ENCODE results near the gene CFAP77.

DNA sequence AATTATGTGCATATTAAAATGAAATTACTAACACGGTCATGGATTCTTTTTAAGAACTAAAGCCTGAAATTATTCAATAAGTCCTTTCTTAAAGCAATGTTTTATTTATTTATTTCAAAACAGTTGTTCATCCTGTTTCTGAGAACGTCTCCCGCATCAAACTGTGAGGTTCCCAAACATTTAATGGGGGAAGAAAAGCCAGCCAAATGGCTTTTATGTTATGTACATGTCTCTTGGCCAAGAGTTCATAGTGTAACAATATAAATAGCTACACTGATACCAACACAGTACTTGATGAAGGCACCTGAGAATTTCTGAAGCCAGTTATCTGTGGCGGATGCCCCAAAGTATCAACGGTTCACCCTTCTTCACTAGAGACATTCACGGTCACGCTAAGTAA, 19.0 kb upstream of the CFAP77 start:
- TF ChIP-seq, protein P1, sequence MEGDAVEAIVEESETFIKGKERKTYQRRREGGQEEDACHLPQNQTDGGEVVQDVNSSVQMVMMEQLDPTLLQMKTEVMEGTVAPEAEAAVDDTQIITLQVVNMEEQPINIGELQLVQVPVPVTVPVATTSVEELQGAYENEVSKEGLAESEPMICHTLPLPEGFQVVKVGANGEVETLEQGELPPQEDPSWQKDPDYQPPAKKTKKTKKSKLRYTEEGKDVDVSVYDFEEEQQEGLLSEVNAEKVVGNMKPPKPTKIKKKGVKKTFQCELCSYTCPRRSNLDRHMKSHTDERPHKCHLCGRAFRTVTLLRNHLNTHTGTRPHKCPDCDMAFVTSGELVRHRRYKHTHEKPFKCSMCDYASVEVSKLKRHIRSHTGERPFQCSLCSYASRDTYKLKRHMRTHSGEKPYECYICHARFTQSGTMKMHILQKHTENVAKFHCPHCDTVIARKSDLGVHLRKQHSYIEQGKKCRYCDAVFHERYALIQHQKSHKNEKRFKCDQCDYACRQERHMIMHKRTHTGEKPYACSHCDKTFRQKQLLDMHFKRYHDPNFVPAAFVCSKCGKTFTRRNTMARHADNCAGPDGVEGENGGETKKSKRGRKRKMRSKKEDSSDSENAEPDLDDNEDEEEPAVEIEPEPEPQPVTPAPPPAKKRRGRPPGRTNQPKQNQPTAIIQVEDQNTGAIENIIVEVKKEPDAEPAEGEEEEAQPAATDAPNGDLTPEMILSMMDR (IDR thresholded peaks at IDR 0.05), result no peak
- TF ChIP-seq POLR2AphosphoS5 (IDR thresholded peaks at IDR 0.05; ENCODE audit: low read depth, low read length) (no peak), EP300 (IDR thresholded peaks at IDR 0.05; ENCODE audit: borderline replicate concordance in 1 of 2, low read depth in 1 of 2, low read length in 1 of 2) (no peak), FOXM1 (IDR thresholded peaks at IDR 0.05; ENCODE audit: low read depth) (no peak)
